ENCODE measurements around the gene TMEM185A.

DNA sequence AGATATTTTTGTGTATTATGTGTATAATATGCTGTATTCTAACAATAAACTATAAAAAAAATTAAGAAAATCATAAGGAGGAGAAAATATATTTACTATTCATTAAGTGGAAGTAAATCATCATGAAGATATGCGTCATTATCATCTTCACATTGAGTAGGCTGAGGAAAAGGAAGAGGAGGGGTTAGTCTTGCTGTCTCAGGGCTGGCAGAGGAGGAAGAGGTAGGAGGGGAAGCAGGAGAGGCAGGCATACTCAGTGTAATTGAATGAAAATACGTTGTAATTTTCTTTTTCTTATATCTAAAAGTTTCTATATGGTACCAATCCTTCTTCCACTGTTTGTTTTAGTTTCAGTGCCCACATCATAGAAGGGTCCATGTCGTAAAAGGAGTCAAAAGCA is 9.8 kb upstream of the TMEM185A start:
- TF ChIP-seq, protein P1, sequence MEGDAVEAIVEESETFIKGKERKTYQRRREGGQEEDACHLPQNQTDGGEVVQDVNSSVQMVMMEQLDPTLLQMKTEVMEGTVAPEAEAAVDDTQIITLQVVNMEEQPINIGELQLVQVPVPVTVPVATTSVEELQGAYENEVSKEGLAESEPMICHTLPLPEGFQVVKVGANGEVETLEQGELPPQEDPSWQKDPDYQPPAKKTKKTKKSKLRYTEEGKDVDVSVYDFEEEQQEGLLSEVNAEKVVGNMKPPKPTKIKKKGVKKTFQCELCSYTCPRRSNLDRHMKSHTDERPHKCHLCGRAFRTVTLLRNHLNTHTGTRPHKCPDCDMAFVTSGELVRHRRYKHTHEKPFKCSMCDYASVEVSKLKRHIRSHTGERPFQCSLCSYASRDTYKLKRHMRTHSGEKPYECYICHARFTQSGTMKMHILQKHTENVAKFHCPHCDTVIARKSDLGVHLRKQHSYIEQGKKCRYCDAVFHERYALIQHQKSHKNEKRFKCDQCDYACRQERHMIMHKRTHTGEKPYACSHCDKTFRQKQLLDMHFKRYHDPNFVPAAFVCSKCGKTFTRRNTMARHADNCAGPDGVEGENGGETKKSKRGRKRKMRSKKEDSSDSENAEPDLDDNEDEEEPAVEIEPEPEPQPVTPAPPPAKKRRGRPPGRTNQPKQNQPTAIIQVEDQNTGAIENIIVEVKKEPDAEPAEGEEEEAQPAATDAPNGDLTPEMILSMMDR (IDR thresholded peaks at IDR 0.05; ENCODE audit: low read depth, low read length, missing input control): no peak
- TF ChIP-seq SP1 (IDR thresholded peaks at IDR 0.05) (no peak), EGR1 (IDR thresholded peaks at IDR 0.05; ENCODE audit: low read depth in 2 of 2) (no peak), RAD21 (IDR thresholded peaks at IDR 0.05) (no peak), YY1 (IDR thresholded peaks at IDR 0.05) (no peak), JUND (IDR thresholded peaks at IDR 0.05) (no peak), TAF1 (conservative IDR thresholded peaks at IDR 0.05) (no peak), HNF4A (conservative IDR thresholded peaks at IDR 0.05) (no peak)
- TF ChIP-seq, protein P2, sequence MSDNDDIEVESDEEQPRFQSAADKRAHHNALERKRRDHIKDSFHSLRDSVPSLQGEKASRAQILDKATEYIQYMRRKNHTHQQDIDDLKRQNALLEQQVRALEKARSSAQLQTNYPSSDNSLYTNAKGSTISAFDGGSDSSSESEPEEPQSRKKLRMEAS (IDR thresholded peaks at IDR 0.05): no peak
- TF ChIP-seq, protein P3, sequence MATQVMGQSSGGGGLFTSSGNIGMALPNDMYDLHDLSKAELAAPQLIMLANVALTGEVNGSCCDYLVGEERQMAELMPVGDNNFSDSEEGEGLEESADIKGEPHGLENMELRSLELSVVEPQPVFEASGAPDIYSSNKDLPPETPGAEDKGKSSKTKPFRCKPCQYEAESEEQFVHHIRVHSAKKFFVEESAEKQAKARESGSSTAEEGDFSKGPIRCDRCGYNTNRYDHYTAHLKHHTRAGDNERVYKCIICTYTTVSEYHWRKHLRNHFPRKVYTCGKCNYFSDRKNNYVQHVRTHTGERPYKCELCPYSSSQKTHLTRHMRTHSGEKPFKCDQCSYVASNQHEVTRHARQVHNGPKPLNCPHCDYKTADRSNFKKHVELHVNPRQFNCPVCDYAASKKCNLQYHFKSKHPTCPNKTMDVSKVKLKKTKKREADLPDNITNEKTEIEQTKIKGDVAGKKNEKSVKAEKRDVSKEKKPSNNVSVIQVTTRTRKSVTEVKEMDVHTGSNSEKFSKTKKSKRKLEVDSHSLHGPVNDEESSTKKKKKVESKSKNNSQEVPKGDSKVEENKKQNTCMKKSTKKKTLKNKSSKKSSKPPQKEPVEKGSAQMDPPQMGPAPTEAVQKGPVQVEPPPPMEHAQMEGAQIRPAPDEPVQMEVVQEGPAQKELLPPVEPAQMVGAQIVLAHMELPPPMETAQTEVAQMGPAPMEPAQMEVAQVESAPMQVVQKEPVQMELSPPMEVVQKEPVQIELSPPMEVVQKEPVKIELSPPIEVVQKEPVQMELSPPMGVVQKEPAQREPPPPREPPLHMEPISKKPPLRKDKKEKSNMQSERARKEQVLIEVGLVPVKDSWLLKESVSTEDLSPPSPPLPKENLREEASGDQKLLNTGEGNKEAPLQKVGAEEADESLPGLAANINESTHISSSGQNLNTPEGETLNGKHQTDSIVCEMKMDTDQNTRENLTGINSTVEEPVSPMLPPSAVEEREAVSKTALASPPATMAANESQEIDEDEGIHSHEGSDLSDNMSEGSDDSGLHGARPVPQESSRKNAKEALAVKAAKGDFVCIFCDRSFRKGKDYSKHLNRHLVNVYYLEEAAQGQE (IDR thresholded peaks at IDR 0.05): no peak

Data from liver (tissue), 3 donors.